HepG2 (cell line): Measurements from ENCODE around the gene LIPT1. TPM values are rescaled to one million over a fixed set of nuclear protein-coding genes. Genes with fewer than 3 reads are reported as not detected.
A peak's percentile ranks its signal among the peaks of the same experiment; 100 is the strongest.

Experiments used
- ATF5 ChIP-seq: sonication (generic); formaldehyde crosslinking; IDR thresholded peaks from 2 replicates; pipeline ENCODE4 v1.4.0; 2020; ENCODE audit warnings: mild to moderate bottlenecking, low read depth, missing genetic modification reagents
- CEBPG ChIP-seq: IDR thresholded peaks from 2 replicates; pipeline ENCODE4 v1.6.1; 2016
- CSRNP1 ChIP-seq: sonication (generic); formaldehyde crosslinking; IDR thresholded peaks from 2 replicates; pipeline ENCODE4 v1.8.1; 2023; ENCODE audit warnings: mild to moderate bottlenecking, missing genetic modification reagents
- FOXP4 ChIP-seq: sonication (generic); formaldehyde crosslinking; IDR thresholded peaks from 2 replicates; pipeline ENCODE4 v1.4.0; 2020; ENCODE audit warnings: missing genetic modification reagents
- GTF2F1 ChIP-seq: fragments of 150-350 bp; IDR thresholded peaks from 2 replicates; pipeline ENCODE4 v1.6.1; 2014; ENCODE audit warnings: low read length
- ISX ChIP-seq: sonication (generic); formaldehyde crosslinking; conservative IDR thresholded peaks from 2 replicates; pipeline ENCODE4 v1.5.0; 2020; ENCODE audit warnings: missing genetic modification reagents
- NR2F2 ChIP-seq: IDR thresholded peaks from 2 replicates; pipeline ENCODE4 v1.6.1; 2012; ENCODE audit warnings: low read depth, inconsistent platforms, borderline replicate concordance
- PLRG1 ChIP-seq: fragments of 450-650 bp; conservative IDR thresholded peaks from 2 replicates; pipeline ENCODE4 v1.6.1; 2016
- RBM22 ChIP-seq: fragments of 200-400 bp; formaldehyde crosslinking; optimal IDR thresholded peaks from 2 replicates; pipeline ENCODE3; 2017; ENCODE audit warnings: mild to moderate bottlenecking, low read length, moderate library complexity
- SOX6 ChIP-seq, 2 experiments: fragments of 450-650 bp in 1 of 2; sonication (generic) in 1 of 2; formaldehyde crosslinking in 1 of 2; IDR thresholded peaks; 2 replicates each; pipeline versions ENCODE4 v1.4.0 to v1.6.1; 2017 to 2020; ENCODE audit warnings: antibody characterized with exemption in 1 of 2, mild to moderate bottlenecking in 1 of 2, missing genetic modification reagents in 1 of 2
- SRSF4 ChIP-seq: fragments of 200-400 bp; formaldehyde crosslinking; IDR thresholded peaks from one replicate; pipeline ENCODE4 v1.6.1; 2018; ENCODE audit warnings: mild to moderate bottlenecking, low read depth, low read length, moderate library complexity; ENCODE audit not compliant: poor library complexity, severe bottlenecking
- TMF1 ChIP-seq: sonication (generic); formaldehyde crosslinking; IDR thresholded peaks from 2 replicates; pipeline ENCODE4 v1.8.1; 2022; ENCODE audit warnings: low read depth, missing genetic modification reagents
- U2AF2 ChIP-seq: fragments of 200-400 bp; formaldehyde crosslinking; IDR thresholded peaks from 2 replicates; pipeline ENCODE4 v1.6.1; 2017; ENCODE audit warnings: low read depth, mild to moderate bottlenecking, low read length
- ZBTB42 ChIP-seq: sonication (generic); formaldehyde crosslinking; IDR thresholded peaks from 2 replicates; pipeline ENCODE4 v1.5.0; 2020; ENCODE audit warnings: mild to moderate bottlenecking, missing genetic modification reagents
- ZFYVE20 ChIP-seq: sonication (generic); formaldehyde crosslinking; IDR thresholded peaks from 2 replicates; pipeline ENCODE4 v1.8.0; 2023; ENCODE audit warnings: low read depth, mild to moderate bottlenecking, moderate library complexity, missing genetic modification reagents, borderline replicate concordance
- ZNF24 ChIP-seq: fragments of 450-650 bp; IDR thresholded peaks from 2 replicates; pipeline ENCODE4 v1.6.1; 2017; ENCODE audit warnings: antibody characterized with exemption, mild to moderate bottlenecking
- ZNF296 ChIP-seq: sonication (generic); formaldehyde crosslinking; conservative IDR thresholded peaks from 2 replicates; pipeline ENCODE4 v1.5.0; 2020; ENCODE audit warnings: mild to moderate bottlenecking, missing genetic modification reagents
- ZNF580 ChIP-seq: IDR thresholded peaks from 2 replicates; pipeline ENCODE4 v1.6.1; 2016; ENCODE audit warnings: low read depth, borderline replicate concordance
- ZNF646 ChIP-seq: sonication (generic); formaldehyde crosslinking; IDR thresholded peaks from 2 replicates; pipeline ENCODE4 v1.9.0; 2021; ENCODE audit warnings: mild to moderate bottlenecking, missing genetic modification reagents
- ZNF883 ChIP-seq: sonication (generic); formaldehyde crosslinking; IDR thresholded peaks from 2 replicates; pipeline ENCODE4 v1.5.1; 2020; ENCODE audit warnings: mild to moderate bottlenecking, missing genetic modification reagents; ENCODE audit errors: not compliant biosample characterization
- polyA plus RNA-seq, 8 experiments: library from polyadenylated mRNA; depleted of rRNA in 3 of 8; stranded (reverse) in 7 of 8; unstranded in 1 of 8; fragments of >200 nt; fragmentation: Illumina TruSeq in 4 of 8; extraction: Trizol in 4 of 8; gene quantifications; 2 replicates each; pipeline versions ENCODE4 v1.2.1 to v1.2.3, GENCODE V29; 2011 to 2016; ENCODE audit warnings: low read depth in 4 of 8, missing spikeins in 1 of 8, mixed read lengths in 1 of 8; ENCODE audit not compliant: insufficient read depth in 1 of 8
- total RNA-seq, 5 experiments: library from RNA; depleted of rRNA; stranded (reverse); fragments of >200 nt; fragmentation: Illumina TruSeq; extraction: Trizol; gene quantifications; 2 replicates each; pipeline ENCODE4 v1.2.3, GENCODE V29; 2016; ENCODE audit warnings: low read depth in 1 of 5

The LIPT1 gene
- total and polyA plus RNA-seq, 2 of the 13 experiments (the other 11 are each of a cell fraction or from before 2014, with no cell fraction given): 8.0 to 9.6 TPM

GRCh38 chr2:99140860-99141109 is 14.0 kb upstream of the LIPT1 start (continued):
- TF ChIP-seq ZNF580 (CRISPR knock-in tag) (no peak), ZNF646 (CRISPR knock-in tag) (no peak), SOX6 (IDR thresholded peaks at IDR 0.05) (no peak), SOX6 (CRISPR knock-in tag; IDR thresholded peaks at IDR 0.05) (no peak), ZNF24 (no peak), ATF5 (CRISPR knock-in tag) (peak; percentile 12; the same call in 1 of the 2 replicates), CSRNP1 (CRISPR knock-in tag) (peak; percentile 94; the same call in 1 of the 2 replicates), RBM22 (no peak), GTF2F1 (no peak), ISX (CRISPR knock-in tag) (no peak), TMF1 (CRISPR knock-in tag) (peak; percentile 20), SRSF4 (no peak), ZNF296 (CRISPR knock-in tag) (peak; percentile 95), ZFYVE20 (CRISPR knock-in tag) (no peak; the same call in 1 of the 2 replicates), FOXP4 (CRISPR knock-in tag) (no peak), U2AF2 (no peak), NR2F2 (no peak; the same call in 1 of the 2 replicates), ZNF883 (CRISPR knock-in tag) (peak; percentile 87), ZBTB42 (CRISPR knock-in tag) (0 out of 2 replicates have a peak, but pooled peaks have one; percentile 11), CEBPG (CRISPR knock-in tag) (no peak), PLRG1 (no peak)
